ENCODE data around the gene LONP2.
"Not testable (repeated sequence)": the region's sequence is repeated elsewhere in the genome, so short reads cannot be mapped to it uniquely, and the experiment has no call there.

Gene LONP2

GRCh38 chr16:48395375-48395774 lies 151.3 kb downstream of the LONP2 start:
- no peak for DNase-seq

GRCh38 chr16:48402547-48402946 lies 158.4 kb downstream of the LONP2 start:
- not testable (repeated sequence) for DNase-seq

- no peak for DNase-seq
Measured at GRCh38 chr16:48405153-48405552, 161.1 kb downstream of the LONP2 start.

- no peak for DNase-seq
Measured at GRCh38 chr16:48405907-48406306, 161.8 kb downstream of the LONP2 start.

All from activated naive CD4-positive, alpha-beta T cell treated with anti-CD3 and anti-CD28 coated beads, Interleukin-2, amount 50 U/mL, for 16 hours (primary cell).